Sigmoid colon (tissue), 4 donors: ENCODE measurements around the gene TANGO2.

Source experiments
- POLR2A ChIP-seq, 2 donors: fragments of 450-650 bp; IDR thresholded peaks; one replicate each; pipeline ENCODE4 v1.6.1; 2016; ENCODE audit warnings: antibody characterized with exemption in 2 of 2, mild to moderate bottlenecking in 2 of 2, moderate library complexity in 2 of 2
- POLR2AphosphoS5 ChIP-seq, 4 donors: sonication (generic); formaldehyde crosslinking; IDR thresholded peaks; one replicate each; pipeline ENCODE4 v1.6.1; 2017; ENCODE audit warnings: antibody characterized with exemption in 4 of 4
- TF ChIP-seq, protein P1 (sequence below), 4 experiments: fragments of 450-650 bp in 3 of 4; fragments of 200-600 bp in 1 of 4; IDR thresholded peaks; one replicate each; pipeline ENCODE4 v1.5.1; 2016 to 2019; ENCODE audit warnings: antibody characterized with exemption in 4 of 4, mild to moderate bottlenecking in 3 of 4, moderate library complexity in 2 of 4

DNA sequence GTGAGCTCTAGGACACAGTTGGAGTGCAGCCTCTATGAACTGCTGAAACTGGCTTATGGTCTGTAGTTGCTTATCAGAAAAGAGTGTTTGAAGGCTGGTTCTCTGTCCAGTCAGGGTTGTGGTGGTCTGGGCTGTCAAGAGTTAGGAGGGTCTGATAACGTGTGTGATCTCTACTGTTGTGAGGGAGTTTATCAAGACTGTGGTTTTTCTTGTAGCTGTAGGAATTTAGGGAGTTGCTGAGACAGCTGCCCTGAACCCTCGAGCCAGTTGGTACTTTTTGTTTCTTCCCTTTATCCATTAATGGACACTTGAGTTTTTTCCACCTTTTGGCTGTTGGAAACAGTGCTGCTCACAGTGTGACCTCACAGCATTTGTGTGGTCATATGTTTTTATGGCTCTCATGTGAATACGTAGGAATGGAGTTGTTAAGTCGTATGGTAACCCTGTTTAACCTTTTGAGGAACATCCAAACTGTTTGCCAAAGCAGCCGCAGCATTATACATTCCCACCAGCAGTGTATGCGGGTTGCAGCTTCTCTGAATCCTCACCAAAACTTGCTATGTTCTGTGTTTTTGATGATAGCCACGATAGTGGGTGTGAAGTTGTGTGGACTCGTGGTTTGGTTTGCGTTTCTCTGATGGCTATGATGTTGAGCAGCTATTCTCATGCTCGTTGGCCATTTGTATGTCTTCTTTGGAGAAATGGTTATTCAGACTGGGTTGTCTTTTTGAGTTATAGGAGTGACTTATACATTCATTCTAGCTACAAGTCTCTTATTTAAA, 38.3 kb downstream of the TANGO2 start:
- TF ChIP-seq, protein P1, sequence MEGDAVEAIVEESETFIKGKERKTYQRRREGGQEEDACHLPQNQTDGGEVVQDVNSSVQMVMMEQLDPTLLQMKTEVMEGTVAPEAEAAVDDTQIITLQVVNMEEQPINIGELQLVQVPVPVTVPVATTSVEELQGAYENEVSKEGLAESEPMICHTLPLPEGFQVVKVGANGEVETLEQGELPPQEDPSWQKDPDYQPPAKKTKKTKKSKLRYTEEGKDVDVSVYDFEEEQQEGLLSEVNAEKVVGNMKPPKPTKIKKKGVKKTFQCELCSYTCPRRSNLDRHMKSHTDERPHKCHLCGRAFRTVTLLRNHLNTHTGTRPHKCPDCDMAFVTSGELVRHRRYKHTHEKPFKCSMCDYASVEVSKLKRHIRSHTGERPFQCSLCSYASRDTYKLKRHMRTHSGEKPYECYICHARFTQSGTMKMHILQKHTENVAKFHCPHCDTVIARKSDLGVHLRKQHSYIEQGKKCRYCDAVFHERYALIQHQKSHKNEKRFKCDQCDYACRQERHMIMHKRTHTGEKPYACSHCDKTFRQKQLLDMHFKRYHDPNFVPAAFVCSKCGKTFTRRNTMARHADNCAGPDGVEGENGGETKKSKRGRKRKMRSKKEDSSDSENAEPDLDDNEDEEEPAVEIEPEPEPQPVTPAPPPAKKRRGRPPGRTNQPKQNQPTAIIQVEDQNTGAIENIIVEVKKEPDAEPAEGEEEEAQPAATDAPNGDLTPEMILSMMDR (IDR thresholded peaks at IDR 0.05), result no peak
- TF ChIP-seq POLR2AphosphoS5 (IDR thresholded peaks at IDR 0.05) (no peak), POLR2A (IDR thresholded peaks at IDR 0.05) (no peak)
